Body of pancreas (tissue), 4 donors: ENCODE measurements around the gene SPA17.
A peak's percentile ranks its signal among the peaks of the same experiment; 100 is the strongest.

ENCODE experiments used
- CTCF ChIP-seq, 7 experiments: fragments of 450-650 bp in 4 of 7; fragments of 200-600 bp in 3 of 7; sonication (generic) in 3 of 7; IDR thresholded peaks; one replicate each; pipeline ENCODE4 v1.5.1; 2016 to 2019; ENCODE audit warnings: antibody characterized with exemption in 7 of 7
- POLR2A ChIP-seq, 3 donors: fragments of 450-650 bp; IDR thresholded peaks; one replicate each; pipeline ENCODE4 v1.6.1; 2016; ENCODE audit warnings: antibody characterized with exemption in 3 of 3, mild to moderate bottlenecking in 2 of 3

GRCh38 chr11:124746621-124747243, 73.0 kb downstream of the SPA17 start:
- TF ChIP-seq CTCF (IDR thresholded peaks at IDR 0.05) (peak in 6 of 7 experiments; percentile 14 to 66 (median 44)), POLR2A (IDR thresholded peaks at IDR 0.05) (peak; percentile 46 to 80 (median 80))
